Naive thymus-derived CD4-positive, alpha-beta T cell (primary cell): Measurements from ENCODE around the gene GRPEL1. TPM values are rescaled to one million over a fixed set of nuclear protein-coding genes. Genes with fewer than 3 reads are reported as not detected.

Source experiments
- ATAC-seq: fragments of 150-1000 bp; cut with Tn5 transposase; 2 replicates; pipeline ENCODE4 v1.10.0; 2021; ENCODE audit warnings: mild to moderate bottlenecking, moderate library complexity
- CTCF ChIA-PET: fragments of 350-600 bp; sonication (Branson Sonifier 250); formaldehyde crosslinking; loops from one replicate; lab custom pipeline; 2021; ENCODE audit warnings: antibody characterized with exemption; lab: Charles Lee
- POLR2A ChIA-PET: fragments of 350-600 bp; sonication (Branson Sonifier 250); formaldehyde crosslinking; loops from one replicate; lab custom pipeline; 2021; ENCODE audit warnings: antibody characterized with exemption, inconsistent platforms; lab: Charles Lee
- DNase-seq, 9 donors: peaks; one replicate each; pipeline versions ENCODE4 v3.0.0 to v3.0.0-alpha.2; 2020 to 2022; ENCODE audit warnings: mixed read lengths in 1 of 9
- H3K27ac ChIP-seq: one replicate; pipeline ENCODE4 v1.7.0; 2013; ENCODE audit warnings: mild to moderate bottlenecking, low read depth, low read length, moderate library complexity
- H3K27me3 ChIP-seq, 2 donors: one replicate each; pipeline ENCODE4 v1.7.0; 2013; ENCODE audit warnings: low read length in 2 of 2, mild to moderate bottlenecking in 2 of 2, moderate library complexity in 2 of 2; ENCODE audit not compliant: control insufficient read depth in 2 of 2, insufficient read depth in 2 of 2
- H3K36me3 ChIP-seq, 3 experiments: 1 replicate in 2 of 3; 2 replicates in 1 of 3; pipeline ENCODE4 v1.7.0; 2013; ENCODE audit warnings: low read length in 3 of 3, mild to moderate bottlenecking in 3 of 3, moderate library complexity in 1 of 3; ENCODE audit not compliant: insufficient read depth in 3 of 3, control insufficient read depth in 2 of 3
- H3K4me1 ChIP-seq, 2 donors: one replicate each; pipeline ENCODE4 v1.7.0; 2013; ENCODE audit warnings: low read length in 2 of 2, mild to moderate bottlenecking in 2 of 2, moderate library complexity in 1 of 2; ENCODE audit not compliant: control insufficient read depth in 2 of 2, insufficient read depth in 2 of 2
- H3K4me3 ChIP-seq: 2 replicates; pipeline ENCODE4 v1.7.0; 2013; ENCODE audit warnings: mild to moderate bottlenecking, low read length
- H3K9me3 ChIP-seq, 3 experiments: 1 replicate in 2 of 3; 2 replicates in 1 of 3; pipeline ENCODE4 v1.7.0; 2013; ENCODE audit warnings: low read length in 3 of 3; ENCODE audit not compliant: control insufficient read depth in 2 of 3
- H3K27ac Mint-ChIP-seq, 9 donors: one replicate each; pipeline ENCODE4 v1.8.0; 2020 to 2022; ENCODE audit warnings: mixed read lengths in 9 of 9, mild to moderate bottlenecking in 8 of 9, moderate library complexity in 5 of 9, inconsistent platforms in 2 of 9
- H3K27me3 Mint-ChIP-seq, 5 donors: one replicate each; pipeline ENCODE4 v1.8.0; 2021 to 2022; ENCODE audit warnings: mixed read lengths in 5 of 5, mild to moderate bottlenecking in 1 of 5
- H3K36me3 Mint-ChIP-seq, 5 donors: one replicate each; pipeline ENCODE4 v1.8.0; 2020 to 2022; ENCODE audit warnings: mixed read lengths in 5 of 5, mild to moderate bottlenecking in 3 of 5, inconsistent platforms in 1 of 5
- H3K4me1 Mint-ChIP-seq, 7 donors: one replicate each; pipeline ENCODE4 v1.8.0; 2020 to 2022; ENCODE audit warnings: mixed read lengths in 7 of 7, mild to moderate bottlenecking in 3 of 7, inconsistent platforms in 1 of 7
- H3K4me3 Mint-ChIP-seq, 10 donors: one replicate each; pipeline ENCODE4 v1.8.0; 2020 to 2022; ENCODE audit warnings: mild to moderate bottlenecking in 10 of 10, mixed read lengths in 10 of 10, moderate library complexity in 6 of 10, inconsistent platforms in 2 of 10
- H3K9me3 Mint-ChIP-seq, 11 donors: one replicate each; pipeline ENCODE4 v1.8.0; 2020 to 2022; ENCODE audit warnings: mixed read lengths in 11 of 11, mild to moderate bottlenecking in 4 of 11, inconsistent platforms in 1 of 11, moderate library complexity in 1 of 11
- intact Hi-C, 2 donors: fragments of 100-400 bp; cut with micrococcal nuclease; formaldehyde crosslinking; loops; one replicate each; pipeline ENCODE4 v1.15.1; 2023
- polyA plus RNA-seq, 2 donors: library from polyadenylated mRNA; unstranded; fragments of 300-500 nt; fragmentation: Illumina TruSeq; gene quantifications; one replicate each; pipeline ENCODE4 v1.2.3, GENCODE V29; 2021
- total RNA-seq, 6 experiments: library from RNA in 5 of 6; stranded (reverse) in 5 of 6; gene quantifications; 1 replicate in 5 of 6; 2 replicates in 1 of 6; pipeline ENCODE4 v1.2.3 and lab custom pipeline; 2021 to 2026

Gene GRPEL1
- total and polyA plus RNA-seq, 7 experiments from 2014 or later, result 34.5 to 53.3 (median 45.0) TPM

- peaks cover 20 to 81% (median 24%) of the 10 kb centered on the region in 3 experiments for H3K36me3 ChIP-seq
- no peaks in the 10 kb centered on the region for H3K9me3 ChIP-seq
- peaks cover 7 to 44% (median 20%) of the 10 kb centered on the region in 5 donors for H3K36me3 Mint-ChIP-seq
- no peak overlapping the region for H3K4me3 Mint-ChIP-seq
- ChIA-PET POLR2A (interaction anchor here (4.3 kb wide), 1 partner anchor 9 kb away, joined by 28 read pairs; the partner anchor contains the start of gene GRPEL1), CTCF (no interaction called here)
- H3K27ac Mint-ChIP-seq, result peak overlapping the region in 1 of 9 donors; percentile 70
- no peak overlapping the region for H3K4me3 ChIP-seq
- intact Hi-C loops, result no loop called here
- no peak for ATAC-seq
- H3K27me3 ChIP-seq, result no peaks in the 10 kb centered on the region
- DNase-seq, result no peak
- no peaks in the 10 kb centered on the region for H3K9me3 Mint-ChIP-seq
- H3K4me1 Mint-ChIP-seq, result peaks cover 0 to 29% (median 10%) of the 10 kb centered on the region in 7 donors
- no peaks in the 10 kb centered on the region for H3K4me1 ChIP-seq
- H3K27ac ChIP-seq, result no peak overlapping the region
- no peaks in the 10 kb centered on the region for H3K27me3 Mint-ChIP-seq
These were observed 9.1 kb downstream of the GRPEL1 start for GRCh38 chr4:7058792-7059191.

GRCh38 chr4:7055990-7056325 is 11.9 kb downstream of the GRPEL1 start:
- Mint-ChIP-seq H3K27me3 (no peaks in the 10 kb centered on the region), H3K4me1 (peaks cover 12 to 33% (median 19%) of the 10 kb centered on the region in 7 donors), H3K4me3 (peak overlapping the region in 1 of 10 donors; percentile 38), H3K27ac (peak overlapping the region in 3 of 9 donors; percentile 25 to 65 (median 30)), H3K36me3 (peaks cover 7 to 27% (median 10%) of the 10 kb centered on the region in 5 donors), H3K9me3 (no peaks in the 10 kb centered on the region)
- ChIA-PET POLR2A (interaction anchor here (0.7 to 4.3 kb wide), 4 partner anchors 12 to 48 kb away, joined by 3 to 28 read pairs (median 9); partner anchors contain the start of genes GRPEL1 and TADA2B), CTCF (no interaction called here)
- H3K27me3 ChIP-seq, result no peaks in the 10 kb centered on the region
- H3K36me3 ChIP-seq, result peaks cover 10 to 73% (median 16%) of the 10 kb centered on the region in 3 experiments
- H3K4me3 ChIP-seq, result no peak overlapping the region
- H3K4me1 ChIP-seq, result peaks cover 0 to 15% of the 10 kb centered on the region in 2 donors
- DNase-seq, result no peak
- intact Hi-C loops, result no loop called here
- no peak for ATAC-seq
- H3K27ac ChIP-seq, result no peak overlapping the region
- H3K9me3 ChIP-seq, result no peaks in the 10 kb centered on the region

- peaks cover 5 to 73% (median 15%) of the 10 kb centered on the region in 3 experiments for H3K36me3 ChIP-seq
- H3K4me1 ChIP-seq, result peaks cover 0 to 15% of the 10 kb centered on the region in 2 donors
- H3K27ac ChIP-seq, result no peak overlapping the region
- intact Hi-C loops, result no loop called here
- DNase-seq (no peak), ATAC-seq (no peak)
- CTCF ChIA-PET, result no interaction called here
- H3K4me3 Mint-ChIP-seq, result peak overlapping the region in 1 of 10 donors; percentile 38
- peak overlapping the region in 1 of 9 donors; percentile 30 for H3K27ac Mint-ChIP-seq
- H3K4me1 Mint-ChIP-seq, result peaks cover 12 to 33% (median 19%) of the 10 kb centered on the region in 7 donors
- no peaks in the 10 kb centered on the region for H3K27me3 Mint-ChIP-seq
- H3K4me3 ChIP-seq, result no peak overlapping the region
- POLR2A ChIA-PET, result interaction anchor here (0.7 to 2.3 kb wide), 4 partner anchors 11 to 48 kb away, joined by 3 to 15 read pairs (median 4); partner anchors contain the start of gene TADA2B
- H3K27me3 ChIP-seq, result no peaks in the 10 kb centered on the region
- peaks cover 7 to 27% (median 9%) of the 10 kb centered on the region in 5 donors for H3K36me3 Mint-ChIP-seq
- H3K9me3 Mint-ChIP-seq, result no peaks in the 10 kb centered on the region
- no peaks in the 10 kb centered on the region for H3K9me3 ChIP-seq
These were observed 12.5 kb downstream of the GRPEL1 start for GRCh38 chr4:7055111-7055989.

GRCh38 chr4:7054106-7054880 is 13.6 kb downstream of the GRPEL1 start:
- DNase-seq (no peak), ATAC-seq (no peak)
- Histone ChIP-seq H3K4me3 (no peak overlapping the region), H3K36me3 (peaks cover 5 to 73% (median 12%) of the 10 kb centered on the region in 3 experiments), H3K27me3 (no peaks in the 10 kb centered on the region), H3K9me3 (no peaks in the 10 kb centered on the region), H3K4me1 (peaks cover 0 to 15% of the 10 kb centered on the region in 2 donors), H3K27ac (no peak overlapping the region)
- H3K4me1 Mint-ChIP-seq, result peaks cover 15 to 39% (median 26%) of the 10 kb centered on the region in 7 donors
- peak overlapping the region in 2 of 10 donors; percentile 4 to 47 for H3K4me3 Mint-ChIP-seq
- H3K27ac Mint-ChIP-seq, result peak overlapping the region in 5 of 9 donors; percentile 1 to 43 (median 22)
- POLR2A ChIA-PET, result interaction anchor here (0.6 to 1.6 kb wide), 3 partner anchors 11 to 353 kb away, joined by 3 to 6 read pairs (median 3); partner anchors contain the start of gene TADA2B
- H3K9me3 Mint-ChIP-seq, result no peaks in the 10 kb centered on the region
- H3K27me3 Mint-ChIP-seq, result no peaks in the 10 kb centered on the region
- H3K36me3 Mint-ChIP-seq, result peaks cover 7 to 27% (median 9%) of the 10 kb centered on the region in 5 donors
- CTCF ChIA-PET, result no interaction called here
- intact Hi-C loops, result no loop called here

GRCh38 chr4:7052923-7053715 is 14.7 kb downstream of the GRPEL1 start:
- DNase-seq, result no peak

More at GRCh38 chr4:7052923-7053715, 14.7 kb downstream of the GRPEL1 start:
- peaks cover 5 to 67% (median 12%) of the 10 kb centered on the region in 3 experiments for H3K36me3 ChIP-seq
- Mint-ChIP-seq H3K27me3 (no peaks in the 10 kb centered on the region), H3K27ac (peak overlapping the region in 8 of 9 donors; percentile 38 to 78 (median 67)), H3K4me3 (peak overlapping the region in 6 of 10 donors; percentile 15 to 60 (median 32)), H3K9me3 (no peaks in the 10 kb centered on the region), H3K36me3 (peaks cover 6 to 27% (median 9%) of the 10 kb centered on the region in 5 donors), H3K4me1 (peaks cover 19 to 46% (median 33%) of the 10 kb centered on the region in 7 donors)
- intact Hi-C loops, result no loop called here
- POLR2A ChIA-PET, result interaction anchor here (0.6 to 1.4 kb wide), 4 partner anchors 10 to 351 kb away, joined by 3 to 13 read pairs (median 3); partner anchors contain the start of genes GRPEL1 and TADA2B
- no peak overlapping the region for H3K4me3 ChIP-seq
- ATAC-seq, result peak; percentile 83
- CTCF ChIA-PET, result interaction anchor here (0.9 kb wide), 1 partner anchor 179 kb away, joined by 3 read pairs; no protein-coding TSS in a partner anchor
- peak overlapping the region; percentile 40 for H3K27ac ChIP-seq
- H3K9me3 ChIP-seq, result no peaks in the 10 kb centered on the region
- H3K27me3 ChIP-seq, result no peaks in the 10 kb centered on the region
- H3K4me1 ChIP-seq, result peaks cover 0 to 15% of the 10 kb centered on the region in 2 donors
